ENCODE measurements around the gene GGTLC2.

The GGTLC2 gene

DNA sequence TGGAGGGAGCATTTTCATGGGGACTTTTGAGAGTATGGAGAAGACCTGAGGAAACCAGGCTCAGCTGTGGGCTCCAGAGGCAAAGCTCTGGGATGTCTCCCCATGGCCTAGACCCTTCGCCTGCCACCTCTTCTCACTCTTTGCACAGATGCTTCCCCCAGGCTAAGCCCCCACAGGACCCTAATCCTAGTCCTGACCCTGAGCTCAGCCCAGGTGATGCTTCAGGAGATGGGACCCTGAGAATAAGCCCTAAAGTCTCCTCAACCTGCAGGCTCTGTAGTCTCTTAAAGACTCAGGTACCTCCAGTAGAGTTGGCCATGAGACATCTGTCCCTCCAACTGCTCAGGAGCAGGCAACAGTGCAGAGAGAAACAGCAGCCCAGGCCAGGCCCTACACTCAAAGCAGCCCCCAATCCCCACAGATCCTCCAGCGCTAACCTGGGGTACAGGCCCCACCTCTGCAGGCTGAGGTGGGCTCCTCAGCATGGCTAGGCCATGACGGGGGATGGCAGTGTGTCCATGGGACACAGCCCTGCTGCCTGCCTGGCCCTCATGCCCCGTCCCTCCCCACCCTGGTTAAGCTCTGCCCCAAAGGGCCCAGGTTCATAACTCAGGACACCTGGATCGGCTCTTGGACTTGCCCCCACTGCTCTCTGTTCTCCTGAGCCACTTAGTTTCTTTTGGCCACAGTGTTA, 39.4 kb downstream of the GGTLC2 start:
- no peak overlapping the region for H3K4me3 ChIP-seq (ENCODE audit: low read depth, low read length)
- TF ChIP-seq, protein P1, sequence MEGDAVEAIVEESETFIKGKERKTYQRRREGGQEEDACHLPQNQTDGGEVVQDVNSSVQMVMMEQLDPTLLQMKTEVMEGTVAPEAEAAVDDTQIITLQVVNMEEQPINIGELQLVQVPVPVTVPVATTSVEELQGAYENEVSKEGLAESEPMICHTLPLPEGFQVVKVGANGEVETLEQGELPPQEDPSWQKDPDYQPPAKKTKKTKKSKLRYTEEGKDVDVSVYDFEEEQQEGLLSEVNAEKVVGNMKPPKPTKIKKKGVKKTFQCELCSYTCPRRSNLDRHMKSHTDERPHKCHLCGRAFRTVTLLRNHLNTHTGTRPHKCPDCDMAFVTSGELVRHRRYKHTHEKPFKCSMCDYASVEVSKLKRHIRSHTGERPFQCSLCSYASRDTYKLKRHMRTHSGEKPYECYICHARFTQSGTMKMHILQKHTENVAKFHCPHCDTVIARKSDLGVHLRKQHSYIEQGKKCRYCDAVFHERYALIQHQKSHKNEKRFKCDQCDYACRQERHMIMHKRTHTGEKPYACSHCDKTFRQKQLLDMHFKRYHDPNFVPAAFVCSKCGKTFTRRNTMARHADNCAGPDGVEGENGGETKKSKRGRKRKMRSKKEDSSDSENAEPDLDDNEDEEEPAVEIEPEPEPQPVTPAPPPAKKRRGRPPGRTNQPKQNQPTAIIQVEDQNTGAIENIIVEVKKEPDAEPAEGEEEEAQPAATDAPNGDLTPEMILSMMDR (IDR thresholded peaks at IDR 0.05; ENCODE audit: borderline replicate concordance, insufficient read depth, low read depth, low read length) = no peak

DNA sequence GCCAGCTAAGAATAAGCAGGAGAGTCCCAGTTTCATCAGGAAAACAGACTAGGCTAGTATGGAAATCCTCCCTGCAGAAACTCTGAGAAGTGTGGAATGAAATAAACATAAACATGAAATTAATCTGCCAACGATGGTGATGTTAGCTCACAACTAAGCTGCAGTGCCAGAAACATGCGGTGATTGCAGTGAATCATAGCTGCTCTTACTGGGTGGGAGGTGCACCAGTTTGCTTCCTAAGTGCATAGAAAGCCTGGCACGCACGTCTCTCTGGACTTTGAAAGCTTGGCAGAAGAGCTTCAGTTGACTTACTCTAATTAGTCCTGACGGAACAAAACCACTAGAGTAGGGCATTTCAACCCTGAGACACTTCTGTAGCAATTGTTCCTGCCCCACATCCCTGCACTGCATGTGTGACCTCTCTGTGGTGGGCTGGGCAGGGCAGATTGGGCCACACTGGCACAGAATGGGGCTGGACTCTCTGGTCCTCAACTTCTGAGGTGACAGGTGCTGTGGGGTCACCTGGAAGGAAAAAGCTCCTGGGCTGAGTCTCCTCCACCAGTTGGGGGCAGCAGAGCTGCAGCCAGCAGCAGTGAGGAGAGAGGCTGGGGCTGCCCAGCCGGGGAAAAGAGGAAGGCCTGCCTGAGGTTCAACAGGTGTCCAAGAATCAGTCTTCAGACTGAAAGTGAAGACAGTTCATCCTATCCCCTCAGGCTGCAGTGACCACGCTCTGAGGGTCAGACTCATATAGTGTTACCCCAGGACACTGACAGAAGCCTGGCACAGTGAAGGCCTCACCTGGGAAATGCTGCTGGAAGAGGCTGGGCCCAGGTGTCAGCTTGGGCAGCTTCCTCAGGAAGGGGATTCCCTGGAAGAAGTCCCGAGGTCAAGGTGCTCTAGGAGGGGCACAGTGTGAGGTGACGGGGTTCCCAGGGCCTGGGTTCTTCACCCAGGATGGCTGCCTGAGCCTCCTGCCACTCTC, 40.5 kb downstream of the GGTLC2 start:
- TF ChIP-seq, protein P1 (IDR thresholded peaks at IDR 0.05; ENCODE audit: borderline replicate concordance, insufficient read depth, low read depth, low read length) = peak; percentile 79
- H3K4me3 ChIP-seq (ENCODE audit: low read depth, low read length) = no peak overlapping the region

DNA sequence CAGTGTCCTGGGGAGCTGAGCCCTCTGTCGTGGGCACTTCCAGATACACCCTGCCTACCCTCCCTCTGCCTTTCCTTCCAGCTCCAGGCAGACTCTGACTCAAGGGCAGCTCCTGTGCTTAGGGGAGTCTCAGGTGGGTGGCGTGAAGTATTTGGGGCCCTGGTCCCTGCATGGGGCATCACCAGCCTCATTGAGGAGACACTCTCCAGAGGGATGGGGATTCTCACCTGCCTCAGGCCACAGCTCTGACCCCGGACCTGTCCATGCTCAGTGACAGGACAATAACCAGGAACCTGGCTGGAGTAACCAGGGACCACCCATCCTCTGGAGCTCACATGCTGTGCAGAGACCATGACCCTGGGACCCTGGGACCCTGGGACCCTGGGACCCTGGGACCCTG, 41.2 kb downstream of the GGTLC2 start:
- TF ChIP-seq, protein P1 (IDR thresholded peaks at IDR 0.05; ENCODE audit: borderline replicate concordance, insufficient read depth, low read depth, low read length) = no peak
- no peak overlapping the region for H3K4me3 ChIP-seq (ENCODE audit: low read depth, low read length)

DNA sequence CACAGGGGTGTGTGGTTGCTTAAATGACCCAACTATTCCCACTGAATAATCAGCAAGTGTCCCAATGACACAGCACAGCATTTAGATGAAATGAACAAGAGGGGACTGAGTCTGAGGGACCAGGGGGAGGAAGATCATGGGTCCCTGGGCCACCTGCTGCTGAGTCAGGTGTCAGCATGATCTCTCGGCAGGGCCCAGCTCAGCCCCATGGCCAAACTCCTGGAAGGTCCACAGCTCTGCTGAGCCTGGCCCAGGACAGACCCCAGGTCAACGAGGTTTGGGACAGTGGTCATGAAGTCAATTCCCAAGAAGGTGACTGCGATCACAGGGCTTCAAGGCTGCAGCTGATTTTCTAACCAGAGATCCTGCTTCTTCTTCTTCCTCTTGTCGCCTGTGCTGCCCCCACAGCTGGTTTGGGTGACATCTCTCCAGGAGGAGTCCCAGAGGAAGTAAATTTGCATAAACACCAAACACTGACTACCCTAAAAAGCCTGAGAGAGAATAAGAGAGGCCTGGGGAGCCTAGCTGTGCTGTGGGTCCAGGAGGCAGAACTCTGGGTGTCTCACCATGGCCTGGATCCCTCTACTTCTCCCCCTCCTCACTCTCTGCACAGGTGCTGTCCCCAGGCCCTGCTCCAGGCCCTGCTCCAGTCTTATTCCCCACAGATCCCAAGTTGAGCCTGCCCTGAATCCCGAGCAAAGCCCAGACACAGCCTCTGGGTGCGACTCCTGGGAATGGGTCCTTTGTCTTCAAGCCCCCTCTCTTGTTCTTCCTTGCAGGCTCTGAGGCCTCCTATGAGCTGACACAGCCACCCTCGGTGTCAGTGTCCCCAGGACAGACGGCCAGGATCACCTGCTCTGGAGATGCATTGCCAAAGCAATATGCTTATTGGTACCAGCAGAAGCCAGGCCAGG, 42.0 kb downstream of the GGTLC2 start:
- H3K4me3 ChIP-seq (ENCODE audit: low read depth, low read length) = peak overlapping the region; percentile 15

DNA sequence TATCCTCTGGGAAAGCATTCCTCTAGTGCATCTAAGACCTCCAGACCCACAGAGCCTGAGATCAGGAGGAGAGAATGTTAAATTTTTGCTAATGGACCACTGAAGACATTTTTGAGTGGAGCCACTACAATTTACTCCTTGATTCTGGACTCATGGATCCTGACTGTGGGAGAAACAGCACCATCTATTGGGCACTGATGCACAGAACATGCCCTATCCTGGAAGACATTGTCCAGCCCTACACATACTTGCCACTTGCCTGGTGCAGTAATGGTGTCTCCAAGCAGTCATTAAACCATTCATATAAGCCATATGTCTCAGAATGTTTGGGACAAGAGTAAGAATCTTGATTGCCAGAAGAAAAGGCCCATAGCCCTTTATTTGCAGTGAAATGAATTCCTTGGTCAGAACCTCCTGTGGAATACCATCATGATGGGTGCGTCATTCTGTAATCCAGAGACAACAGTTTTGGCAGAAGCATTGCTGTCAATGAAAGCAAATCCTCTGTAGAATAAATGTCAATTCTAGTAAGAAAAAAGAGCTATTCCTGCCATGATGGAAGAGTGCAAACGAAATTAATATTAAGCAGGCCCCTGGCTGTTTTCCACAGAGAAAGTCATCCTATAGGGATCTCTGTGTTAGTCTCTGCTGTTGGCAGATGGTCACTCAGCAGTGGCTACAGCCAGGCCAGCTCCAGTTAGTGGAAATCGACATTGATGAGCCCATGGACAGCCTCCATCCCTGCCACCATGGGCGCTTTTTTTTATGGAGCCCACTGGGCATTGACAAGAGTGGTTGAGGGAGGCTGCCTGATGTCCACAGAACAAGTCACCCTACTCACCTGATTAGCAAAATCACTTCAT, 43.5 kb downstream of the GGTLC2 start:
- TF ChIP-seq, protein P1 (IDR thresholded peaks at IDR 0.05; ENCODE audit: borderline replicate concordance, insufficient read depth, low read depth, low read length) = peak; percentile 68

DNA sequence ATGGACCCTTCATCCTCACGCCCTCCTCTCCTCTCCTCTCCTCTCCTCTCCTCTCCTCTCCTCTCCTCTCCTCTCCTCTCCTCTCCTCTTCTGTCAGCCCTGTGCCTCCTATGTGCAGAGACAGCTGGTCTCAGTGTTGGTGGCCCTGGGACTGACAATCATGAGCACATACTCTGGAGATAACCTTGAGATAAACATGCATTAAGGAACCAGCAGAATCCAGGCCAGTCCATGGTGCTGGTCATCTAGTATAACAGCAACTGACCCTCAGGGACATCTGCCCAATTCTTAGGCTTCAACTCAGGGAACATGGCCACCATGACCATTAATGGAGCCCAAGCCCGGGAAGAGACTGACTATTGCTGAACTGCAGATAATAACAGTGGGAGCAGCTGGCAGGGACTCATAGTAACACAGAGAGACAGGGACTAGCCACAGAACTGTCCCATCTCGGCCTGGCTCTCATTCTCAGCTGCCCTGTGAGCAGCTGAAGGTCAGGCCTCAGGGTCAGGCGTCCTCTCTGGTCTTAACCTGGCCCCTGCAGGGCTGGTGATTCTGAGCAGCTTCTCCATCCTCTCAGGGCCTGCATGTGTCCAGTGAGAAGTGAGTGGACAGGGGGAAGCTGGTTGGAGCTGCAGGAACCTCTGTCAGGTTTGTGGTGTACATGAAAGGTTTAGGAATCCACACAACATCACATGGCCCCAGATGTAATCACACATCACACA, 45.4 kb downstream of the GGTLC2 start:
- TF ChIP-seq, protein P1 (IDR thresholded peaks at IDR 0.05; ENCODE audit: borderline replicate concordance, insufficient read depth, low read depth, low read length) = no peak
- H3K4me3 ChIP-seq (ENCODE audit: low read depth, low read length) = no peak overlapping the region

More for the DNA sequence above, 43.5 kb downstream of the GGTLC2 start:
- H3K4me3 ChIP-seq (ENCODE audit: low read depth, low read length) = no peak overlapping the region
